GM18499 (cell line): ENCODE measurements around the gene TIMD4.

Source experiments
- ATAC-seq: cut with Tn5 transposase; IDR thresholded peaks from one replicate; pipeline ENCODE4 v1.9.1; 2021; ENCODE audit warnings: moderate number of reproducible peaks; ENCODE audit not compliant: insufficient read depth, unreplicated experiment

The TIMD4 gene

GRCh38 chr5:156870498-156870839 is 92.6 kb downstream of the TIMD4 start:
- ATAC-seq: no peak
